Glutamatergic neuron (in vitro differentiated cells): ENCODE data around the gene HPGD. TPM values are rescaled to one million over a fixed set of nuclear protein-coding genes. Genes with fewer than 3 reads are reported as not detected.

Experiments
- DNase-seq: peaks from one replicate; pipeline ENCODE4 v3.0.0; 2022
- H3K27ac Mint-ChIP-seq: one replicate; pipeline ENCODE4 v1.8.0; 2020; ENCODE audit warnings: mild to moderate bottlenecking, mixed read lengths, inconsistent platforms; ENCODE audit not compliant: unreplicated experiment
- H3K27me3 Mint-ChIP-seq: one replicate; pipeline ENCODE4 v1.8.0; 2020; ENCODE audit warnings: mild to moderate bottlenecking, moderate library complexity, mixed read lengths, inconsistent platforms; ENCODE audit not compliant: unreplicated experiment
- H3K36me3 Mint-ChIP-seq: one replicate; pipeline ENCODE4 v1.8.0; 2020; ENCODE audit warnings: mild to moderate bottlenecking, mixed read lengths, inconsistent platforms; ENCODE audit not compliant: unreplicated experiment
- H3K4me1 Mint-ChIP-seq: one replicate; pipeline ENCODE4 v1.8.0; 2020; ENCODE audit warnings: mild to moderate bottlenecking, low read depth, mixed read lengths, inconsistent platforms; ENCODE audit not compliant: unreplicated experiment
- H3K4me3 Mint-ChIP-seq: one replicate; pipeline ENCODE4 v1.8.0; 2020; ENCODE audit warnings: mild to moderate bottlenecking, mixed read lengths, inconsistent platforms; ENCODE audit not compliant: unreplicated experiment
- H3K9me3 Mint-ChIP-seq: one replicate; pipeline ENCODE4 v1.8.0; 2020; ENCODE audit warnings: mild to moderate bottlenecking, moderate library complexity, mixed read lengths, inconsistent platforms; ENCODE audit not compliant: unreplicated experiment
- CTCF ChIP-seq: fragments of 200-600 bp; sonication (generic); IDR thresholded peaks from one replicate; pipeline ENCODE4 v1.5.0; 2021; ENCODE audit not compliant: partially characterized antibody, unreplicated experiment
- total RNA-seq: library from RNA; stranded (reverse); fragmentation: NEBNext Ultra II Directional; extraction: Animal tissue kit (Norgen Biotek cat#: 25700); gene quantifications from one replicate; pipeline ENCODE4 v1.2.1, GENCODE V29; 2021; ENCODE audit not compliant: unreplicated experiment

The HPGD gene
- total RNA-seq, 1 donor from 2014 or later, result 0.64 TPM

- TF ChIP-seq CTCF, result no peak
- H3K4me1 Mint-ChIP-seq, result no peaks in the 10 kb centered on the region
- H3K9me3 Mint-ChIP-seq, result no peaks in the 10 kb centered on the region
- no peak overlapping the region for H3K27ac Mint-ChIP-seq
- no peak for DNase-seq
- H3K27me3 Mint-ChIP-seq, result no peaks in the 10 kb centered on the region
- H3K4me3 Mint-ChIP-seq, result no peak overlapping the region
- no peaks in the 10 kb centered on the region for H3K36me3 Mint-ChIP-seq
Observed at GRCh38 chr4:174485025-174485424, 37.3 kb downstream of the HPGD start.

GRCh38 chr4:174483792-174484191 is 38.5 kb downstream of the HPGD start:
- H3K27me3 Mint-ChIP-seq, result peaks cover 1% of the 10 kb centered on the region
- H3K4me1 Mint-ChIP-seq, result no peaks in the 10 kb centered on the region
- no peak overlapping the region for H3K27ac Mint-ChIP-seq
- no peaks in the 10 kb centered on the region for H3K36me3 Mint-ChIP-seq
- no peak overlapping the region for H3K4me3 Mint-ChIP-seq
- no peaks in the 10 kb centered on the region for H3K9me3 Mint-ChIP-seq
- TF ChIP-seq CTCF, result no peak
- DNase-seq, result no peak

GRCh38 chr4:174479140-174479539 is 43.1 kb downstream of the HPGD start:
- H3K36me3 Mint-ChIP-seq, result no peaks in the 10 kb centered on the region
- no peak for DNase-seq
- no peak for TF ChIP-seq CTCF
- peaks cover 1% of the 10 kb centered on the region for H3K27me3 Mint-ChIP-seq
- H3K27ac Mint-ChIP-seq, result no peak overlapping the region
- H3K4me3 Mint-ChIP-seq, result no peak overlapping the region
- H3K4me1 Mint-ChIP-seq, result no peaks in the 10 kb centered on the region
- H3K9me3 Mint-ChIP-seq, result no peaks in the 10 kb centered on the region

- Mint-ChIP-seq H3K36me3 (no peaks in the 10 kb centered on the region), H3K4me1 (no peaks in the 10 kb centered on the region), H3K4me3 (no peak overlapping the region), H3K27ac (no peak overlapping the region), H3K9me3 (no peaks in the 10 kb centered on the region), H3K27me3 (peaks cover 1% of the 10 kb centered on the region)
- TF ChIP-seq CTCF, result no peak
- no peak for DNase-seq
Observed at GRCh38 chr4:174475528-174475927, 46.8 kb downstream of the HPGD start.

- no peaks in the 10 kb centered on the region for H3K4me1 Mint-ChIP-seq
- DNase-seq, result no peak
- H3K4me3 Mint-ChIP-seq, result no peak overlapping the region
- no peaks in the 10 kb centered on the region for H3K36me3 Mint-ChIP-seq
- H3K27ac Mint-ChIP-seq, result no peak overlapping the region
- H3K27me3 Mint-ChIP-seq, result no peaks in the 10 kb centered on the region
- H3K9me3 Mint-ChIP-seq, result no peaks in the 10 kb centered on the region
- TF ChIP-seq CTCF, result no peak
Observed at GRCh38 chr4:174474457-174475075, 47.7 kb downstream of the HPGD start.
